DND-41 (cell line): ENCODE results near the gene SMOC2.

Source experiments
- CTCF ChIP-seq: IDR thresholded peaks from 2 replicates; pipeline ENCODE4 v1.5.1; 2012; ENCODE audit warnings: borderline replicate concordance, low read length, moderate library complexity, mild to moderate bottlenecking; ENCODE audit not compliant: poor library complexity, severe bottlenecking; ENCODE audit errors: extremely low read depth
- EZH2 ChIP-seq: IDR thresholded peaks from 3 replicates; pipeline ENCODE4 v1.6.1; 2012; ENCODE audit warnings: borderline replicate concordance, low read depth, mild to moderate bottlenecking, moderate library complexity, low read length, inconsistent platforms; ENCODE audit not compliant: severe bottlenecking

DNA sequence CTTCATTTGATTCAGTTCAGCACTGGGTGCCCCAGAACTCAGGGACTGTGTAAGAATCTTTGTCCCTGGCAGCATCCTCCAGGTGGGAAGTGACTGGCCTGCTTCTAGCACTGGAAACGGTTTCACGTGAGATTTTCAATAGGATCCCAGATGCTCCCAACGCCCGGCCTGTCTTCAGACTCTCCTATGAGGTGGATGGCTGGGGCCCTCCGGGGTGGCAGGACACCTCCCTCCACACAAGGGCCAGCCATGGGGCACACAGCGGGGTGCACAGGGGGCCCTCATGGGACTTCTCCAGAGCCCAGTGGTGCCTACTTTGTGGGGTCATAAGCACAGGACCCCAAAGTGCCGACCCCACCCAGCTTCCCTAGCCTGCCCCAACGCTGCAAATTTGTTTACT lies 72.8 kb downstream of the SMOC2 start:
- TF ChIP-seq CTCF (no peak), EZH2 (no peak)
